CD1c-positive myeloid dendritic cell (primary cell): ENCODE measurements around the gene ABCC4.

Experiments
- DNase-seq: peaks from one replicate; pipeline ENCODE4 v3.0.0-alpha.2; 2016; ENCODE audit errors: extremely low spot score

Gene ABCC4

DNA sequence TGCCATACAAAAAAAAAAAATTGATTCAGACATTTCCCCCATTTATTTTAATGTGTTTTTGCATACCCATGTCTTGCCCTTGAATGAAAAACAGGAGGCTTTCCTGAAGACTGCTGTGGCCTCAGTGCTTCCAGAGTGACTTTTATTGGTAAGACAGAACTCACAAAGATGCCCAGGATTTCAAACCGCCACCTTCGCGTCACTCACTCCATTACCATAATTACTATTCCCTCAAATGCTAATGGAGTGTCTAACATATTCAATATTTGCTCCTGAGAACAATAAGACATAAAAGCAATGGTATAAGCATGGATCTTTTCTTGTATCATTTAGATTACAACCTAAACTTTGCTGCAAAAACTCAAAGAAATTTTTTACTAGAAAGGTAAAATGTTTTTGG lies 306.7 kb downstream of the ABCC4 start:
- no peak for DNase-seq

- DNase-seq: no peak
These were observed 307.6 kb downstream of the ABCC4 start for GRCh38 chr13:94993616-94994015.

DNA sequence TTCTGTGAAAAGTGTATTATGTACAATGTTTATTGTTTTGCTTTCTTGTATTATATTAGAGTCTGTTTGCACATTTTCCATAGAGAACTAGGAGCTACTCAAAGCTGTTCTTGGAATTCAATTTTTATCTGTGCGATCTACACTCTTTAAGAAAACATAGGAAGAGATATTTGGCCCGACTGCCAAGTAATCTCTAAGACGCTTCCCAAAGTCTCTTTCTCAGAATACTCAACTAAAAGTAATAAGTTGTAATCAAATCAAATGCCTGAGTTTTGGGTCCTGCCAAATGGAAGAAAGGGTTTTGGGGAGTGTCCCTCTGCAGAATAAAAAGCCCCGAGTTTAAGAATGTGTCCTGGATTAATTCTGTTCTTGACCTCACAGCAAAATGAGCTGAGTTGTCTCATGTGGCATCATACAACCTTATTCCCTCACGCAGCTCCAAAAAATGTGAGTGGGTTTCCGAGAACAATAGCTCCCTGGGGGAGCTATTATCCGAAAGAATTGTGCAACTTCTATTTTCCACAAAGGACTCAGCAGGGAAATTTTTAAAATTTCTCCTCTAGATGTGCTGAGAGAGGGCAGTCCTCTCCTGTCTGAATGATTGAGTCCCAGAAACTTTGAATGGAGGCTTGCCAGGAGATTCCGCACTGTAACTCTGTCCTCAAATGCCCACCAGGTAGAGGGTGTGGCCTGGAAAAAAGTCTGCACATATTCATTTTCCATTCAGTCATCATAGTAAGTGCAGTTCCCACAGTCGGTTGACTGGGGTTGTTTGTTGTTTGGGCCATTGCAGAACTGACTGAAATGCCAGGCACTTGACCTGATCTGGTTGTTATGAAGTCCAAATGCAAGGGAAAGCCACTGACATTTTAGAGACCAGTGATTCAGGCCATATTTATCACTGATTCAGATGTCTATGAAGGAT lies 309.0 kb downstream of the ABCC4 start:
- DNase-seq: no peak

GRCh38 chr13:94988654-94989053 lies 312.6 kb downstream of the ABCC4 start:
- DNase-seq: no peak

DNA sequence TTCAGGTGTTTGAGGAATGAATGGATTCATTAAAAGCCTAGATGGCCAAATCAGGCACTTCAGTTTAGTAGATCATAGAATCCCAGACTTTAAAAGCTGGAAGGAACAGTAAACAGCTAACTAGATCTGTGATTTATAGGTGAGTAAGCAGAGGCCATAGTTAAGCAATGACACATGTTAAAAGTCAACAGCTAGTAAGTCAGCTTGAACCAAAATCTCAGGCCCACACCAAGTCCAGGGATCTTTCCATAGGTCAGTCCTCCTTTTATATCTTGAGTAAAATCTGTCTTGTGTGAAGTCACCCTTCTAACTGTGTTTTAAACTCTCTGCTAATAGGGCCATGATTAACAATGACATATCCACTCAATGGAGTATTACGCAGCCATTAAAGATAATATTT lies 313.4 kb downstream of the ABCC4 start:
- no peak for DNase-seq

DNA sequence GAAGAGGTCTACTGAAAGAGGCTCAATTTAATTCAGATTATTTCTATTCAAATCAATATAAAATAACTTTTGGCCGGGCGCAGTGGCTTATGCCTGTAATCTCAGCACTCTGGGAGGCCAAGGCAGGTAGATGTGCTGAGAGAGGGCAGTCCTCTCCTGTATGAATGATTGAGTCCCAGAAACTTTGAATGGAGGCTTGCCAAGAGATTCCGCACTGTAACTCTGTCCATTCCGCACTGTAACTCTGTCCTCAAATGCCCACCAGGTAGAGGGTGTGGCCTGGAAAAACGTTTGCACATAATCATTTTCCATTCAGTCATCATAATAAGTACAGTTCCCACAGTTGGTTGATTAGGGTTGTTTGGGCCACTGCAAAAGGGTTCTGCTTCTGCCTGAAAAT lies 314.2 kb downstream of the ABCC4 start:
- DNase-seq: no peak

DNA sequence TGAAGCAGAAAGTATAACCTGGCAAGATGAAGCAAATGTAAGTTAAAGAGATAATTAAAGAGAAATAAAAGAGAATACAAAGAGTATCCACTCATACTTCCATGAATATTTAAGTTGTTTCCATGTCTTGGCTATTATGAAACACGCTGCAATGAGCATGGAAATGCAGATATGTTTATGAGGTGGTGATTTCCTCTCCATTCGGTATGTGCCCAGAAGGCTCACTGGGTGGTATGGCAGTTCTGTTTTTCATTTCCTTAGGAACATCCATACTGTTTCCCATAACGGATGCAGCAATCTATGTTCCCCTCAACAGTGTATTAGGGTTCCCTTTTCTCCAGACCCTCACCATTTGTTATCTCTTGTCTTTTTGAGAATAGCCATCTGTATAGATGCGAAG lies 316.3 kb downstream of the ABCC4 start:
- DNase-seq: no peak

DNA sequence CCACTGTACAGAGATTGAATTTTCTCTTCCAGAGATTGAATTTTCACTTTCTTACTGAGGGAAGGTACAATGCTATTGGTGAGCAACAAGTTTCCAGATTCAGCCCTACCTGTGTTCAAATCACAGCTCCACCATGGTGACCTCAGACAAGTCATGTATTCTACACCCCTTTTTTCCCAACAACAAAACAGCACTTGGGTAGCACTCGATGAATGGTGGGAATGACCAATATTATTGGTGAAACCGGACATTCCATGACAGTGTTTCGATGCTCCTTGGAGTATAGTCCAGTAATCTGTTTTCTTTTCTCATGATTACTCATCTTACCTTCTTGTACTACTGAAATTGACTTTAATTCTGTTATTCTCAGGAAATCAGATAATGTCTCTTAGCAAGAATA lies 322.7 kb downstream of the ABCC4 start:
- no peak for DNase-seq

DNA sequence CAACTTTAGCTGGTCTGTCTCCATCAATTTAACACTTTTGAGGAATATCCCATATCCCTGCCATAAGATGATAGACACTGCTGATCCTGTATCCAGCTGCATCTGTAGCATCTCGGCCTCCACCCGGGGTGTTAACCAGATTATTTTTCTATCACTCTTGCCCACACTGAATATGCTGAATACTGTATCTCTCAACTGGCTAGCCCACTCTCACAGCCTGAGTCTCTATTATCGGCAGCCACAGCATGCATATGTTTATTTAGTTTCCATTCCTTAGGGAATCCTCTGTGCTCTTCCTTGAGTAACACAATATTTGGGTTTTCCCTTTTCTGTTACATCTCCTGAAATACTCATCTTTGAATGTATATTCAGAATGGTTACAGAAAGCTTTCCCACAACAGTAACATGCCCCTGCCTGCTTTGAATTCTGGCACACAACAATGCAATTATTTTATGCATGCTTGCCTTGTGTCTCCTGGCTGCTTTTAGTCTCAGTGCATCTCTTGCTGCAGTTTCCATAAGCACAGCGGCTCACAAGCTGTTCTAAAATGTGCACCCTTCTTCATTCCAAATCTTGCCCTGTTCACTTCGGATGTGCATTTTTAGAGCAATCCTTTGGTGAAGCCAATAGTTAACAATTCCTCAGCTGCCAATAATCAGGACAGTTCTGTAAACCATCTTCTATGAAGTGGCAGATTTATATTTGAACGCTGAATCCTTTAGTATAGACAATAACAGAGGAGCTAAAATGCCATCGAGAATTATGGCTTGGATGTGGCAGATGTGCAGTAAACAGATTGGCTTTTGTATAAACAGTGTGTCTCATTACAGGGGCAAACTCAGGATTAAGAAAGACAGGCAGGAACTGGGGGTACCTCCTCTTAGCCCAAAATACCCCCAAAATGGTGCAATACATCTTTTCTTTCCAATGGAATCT lies 327.0 kb downstream of the ABCC4 start:
- DNase-seq: no peak

DNA sequence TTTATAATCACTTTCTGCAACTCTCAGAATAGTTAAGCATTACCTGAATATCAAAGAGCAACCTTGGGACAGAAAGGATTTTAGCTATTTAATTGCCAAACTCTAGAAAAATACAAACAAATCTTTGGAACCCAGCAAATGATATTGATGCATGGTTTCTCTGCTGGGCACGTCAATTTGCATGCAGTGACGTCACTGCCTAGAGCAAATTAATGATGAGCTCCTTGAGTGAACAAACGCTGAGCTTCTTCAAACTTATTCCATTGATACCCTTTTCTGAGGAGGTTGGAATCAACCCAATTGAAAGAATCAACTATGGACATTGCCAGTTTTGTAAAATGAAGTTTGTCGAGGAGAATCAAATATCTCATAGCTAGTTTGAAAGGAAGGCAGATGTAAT lies 329.0 kb downstream of the ABCC4 start:
- DNase-seq: no peak
